ENCODE measurements around the gene AP2S1. TPM values are rescaled to one million over a fixed set of nuclear protein-coding genes. Genes with fewer than 3 reads are reported as not detected.
A peak's percentile ranks its signal among the peaks of the same experiment; 100 is the strongest.

The AP2S1 gene
- total and polyA plus RNA-seq, 2 experiments from 2014 or later, result 140 to 299 TPM

GRCh38 chr19:46847528-46847927 is 3.1 kb downstream of the AP2S1 start:
- Histone ChIP-seq H3F3A (replicated peaks; ENCODE audit: low read depth) (0 out of 2 replicates have a peak, but pooled peaks cover 9% of the 10 kb centered on the region), H2AFZ (no peak overlapping the region), H3K4me3 (no peak overlapping the region), H3K9me2 (ENCODE audit: insufficient read depth) (no peaks in the 10 kb centered on the region), H3K79me2 (replicated peaks; ENCODE audit: insufficient read depth) (peaks cover 37% of the 10 kb centered on the region), H3K27me3 (ENCODE audit: insufficient read depth) (no peaks in the 10 kb centered on the region), H3K4me1 (ENCODE audit: insufficient read depth) (peaks cover 8% of the 10 kb centered on the region; the same call in 1 of the 2 replicates), H4K20me1 (replicated peaks; ENCODE audit: insufficient read depth) (no peaks in the 10 kb centered on the region; the same call in 1 of the 2 replicates), H3K27ac (ENCODE audit: low read depth) (no peak overlapping the region), H3K4me2 (no peak overlapping the region), H3K36me3 (ENCODE audit: insufficient read depth) (no peaks in the 10 kb centered on the region; the same call in 1 of the 2 replicates)
- H3K27ac Mint-ChIP-seq, result peak overlapping the region; percentile 61; the same call in 1 of the 2 replicates
- peaks cover 9% of the 10 kb centered on the region for H3K27me3 Mint-ChIP-seq (ENCODE audit: insufficient read depth, low read depth, poor library complexity)
- no peak overlapping the region for H3K4me3 Mint-ChIP-seq
- peaks cover 11% of the 10 kb centered on the region for H3K4me1 Mint-ChIP-seq
- ATAC-seq, result no peak
- no peak for DNase-seq (ENCODE audit: low spot score)
- TF ChIP-seq CTCF (conservative IDR thresholded peaks at IDR 0.05; ENCODE audit: low read depth in 2 of 2) (no peak), STAT1 (IDR thresholded peaks at IDR 0.05; ENCODE audit: unreplicated experiment) (no peak), CREB1 (CRISPR knock-in tag; IDR thresholded peaks at IDR 0.05; ENCODE audit: low read depth) (no peak), NANOG (IDR thresholded peaks at IDR 0.05; ENCODE audit: borderline replicate concordance) (no peak), ZNF114 (CRISPR knock-in tag; IDR thresholded peaks at IDR 0.05) (no peak), POLR2AphosphoS5 (IDR thresholded peaks at IDR 0.05; ENCODE audit: low read depth) (no peak), ZNF331 (CRISPR knock-in tag; IDR thresholded peaks at IDR 0.05; ENCODE audit: low read depth) (no peak), JUNB (IDR thresholded peaks at IDR 0.05; ENCODE audit: unreplicated experiment) (no peak), EZH2 (IDR thresholded peaks at IDR 0.05; ENCODE audit: low read depth, unreplicated experiment) (no peak), EZH2phosphoT487 (IDR thresholded peaks at IDR 0.05; ENCODE audit: unreplicated experiment) (no peak)
- TF ChIP-seq, protein P1, sequence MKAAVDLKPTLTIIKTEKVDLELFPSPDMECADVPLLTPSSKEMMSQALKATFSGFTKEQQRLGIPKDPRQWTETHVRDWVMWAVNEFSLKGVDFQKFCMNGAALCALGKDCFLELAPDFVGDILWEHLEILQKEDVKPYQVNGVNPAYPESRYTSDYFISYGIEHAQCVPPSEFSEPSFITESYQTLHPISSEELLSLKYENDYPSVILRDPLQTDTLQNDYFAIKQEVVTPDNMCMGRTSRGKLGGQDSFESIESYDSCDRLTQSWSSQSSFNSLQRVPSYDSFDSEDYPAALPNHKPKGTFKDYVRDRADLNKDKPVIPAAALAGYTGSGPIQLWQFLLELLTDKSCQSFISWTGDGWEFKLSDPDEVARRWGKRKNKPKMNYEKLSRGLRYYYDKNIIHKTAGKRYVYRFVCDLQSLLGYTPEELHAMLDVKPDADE (IDR thresholded peaks at IDR 0.05), result no peak
- TF ChIP-seq, protein P2, sequence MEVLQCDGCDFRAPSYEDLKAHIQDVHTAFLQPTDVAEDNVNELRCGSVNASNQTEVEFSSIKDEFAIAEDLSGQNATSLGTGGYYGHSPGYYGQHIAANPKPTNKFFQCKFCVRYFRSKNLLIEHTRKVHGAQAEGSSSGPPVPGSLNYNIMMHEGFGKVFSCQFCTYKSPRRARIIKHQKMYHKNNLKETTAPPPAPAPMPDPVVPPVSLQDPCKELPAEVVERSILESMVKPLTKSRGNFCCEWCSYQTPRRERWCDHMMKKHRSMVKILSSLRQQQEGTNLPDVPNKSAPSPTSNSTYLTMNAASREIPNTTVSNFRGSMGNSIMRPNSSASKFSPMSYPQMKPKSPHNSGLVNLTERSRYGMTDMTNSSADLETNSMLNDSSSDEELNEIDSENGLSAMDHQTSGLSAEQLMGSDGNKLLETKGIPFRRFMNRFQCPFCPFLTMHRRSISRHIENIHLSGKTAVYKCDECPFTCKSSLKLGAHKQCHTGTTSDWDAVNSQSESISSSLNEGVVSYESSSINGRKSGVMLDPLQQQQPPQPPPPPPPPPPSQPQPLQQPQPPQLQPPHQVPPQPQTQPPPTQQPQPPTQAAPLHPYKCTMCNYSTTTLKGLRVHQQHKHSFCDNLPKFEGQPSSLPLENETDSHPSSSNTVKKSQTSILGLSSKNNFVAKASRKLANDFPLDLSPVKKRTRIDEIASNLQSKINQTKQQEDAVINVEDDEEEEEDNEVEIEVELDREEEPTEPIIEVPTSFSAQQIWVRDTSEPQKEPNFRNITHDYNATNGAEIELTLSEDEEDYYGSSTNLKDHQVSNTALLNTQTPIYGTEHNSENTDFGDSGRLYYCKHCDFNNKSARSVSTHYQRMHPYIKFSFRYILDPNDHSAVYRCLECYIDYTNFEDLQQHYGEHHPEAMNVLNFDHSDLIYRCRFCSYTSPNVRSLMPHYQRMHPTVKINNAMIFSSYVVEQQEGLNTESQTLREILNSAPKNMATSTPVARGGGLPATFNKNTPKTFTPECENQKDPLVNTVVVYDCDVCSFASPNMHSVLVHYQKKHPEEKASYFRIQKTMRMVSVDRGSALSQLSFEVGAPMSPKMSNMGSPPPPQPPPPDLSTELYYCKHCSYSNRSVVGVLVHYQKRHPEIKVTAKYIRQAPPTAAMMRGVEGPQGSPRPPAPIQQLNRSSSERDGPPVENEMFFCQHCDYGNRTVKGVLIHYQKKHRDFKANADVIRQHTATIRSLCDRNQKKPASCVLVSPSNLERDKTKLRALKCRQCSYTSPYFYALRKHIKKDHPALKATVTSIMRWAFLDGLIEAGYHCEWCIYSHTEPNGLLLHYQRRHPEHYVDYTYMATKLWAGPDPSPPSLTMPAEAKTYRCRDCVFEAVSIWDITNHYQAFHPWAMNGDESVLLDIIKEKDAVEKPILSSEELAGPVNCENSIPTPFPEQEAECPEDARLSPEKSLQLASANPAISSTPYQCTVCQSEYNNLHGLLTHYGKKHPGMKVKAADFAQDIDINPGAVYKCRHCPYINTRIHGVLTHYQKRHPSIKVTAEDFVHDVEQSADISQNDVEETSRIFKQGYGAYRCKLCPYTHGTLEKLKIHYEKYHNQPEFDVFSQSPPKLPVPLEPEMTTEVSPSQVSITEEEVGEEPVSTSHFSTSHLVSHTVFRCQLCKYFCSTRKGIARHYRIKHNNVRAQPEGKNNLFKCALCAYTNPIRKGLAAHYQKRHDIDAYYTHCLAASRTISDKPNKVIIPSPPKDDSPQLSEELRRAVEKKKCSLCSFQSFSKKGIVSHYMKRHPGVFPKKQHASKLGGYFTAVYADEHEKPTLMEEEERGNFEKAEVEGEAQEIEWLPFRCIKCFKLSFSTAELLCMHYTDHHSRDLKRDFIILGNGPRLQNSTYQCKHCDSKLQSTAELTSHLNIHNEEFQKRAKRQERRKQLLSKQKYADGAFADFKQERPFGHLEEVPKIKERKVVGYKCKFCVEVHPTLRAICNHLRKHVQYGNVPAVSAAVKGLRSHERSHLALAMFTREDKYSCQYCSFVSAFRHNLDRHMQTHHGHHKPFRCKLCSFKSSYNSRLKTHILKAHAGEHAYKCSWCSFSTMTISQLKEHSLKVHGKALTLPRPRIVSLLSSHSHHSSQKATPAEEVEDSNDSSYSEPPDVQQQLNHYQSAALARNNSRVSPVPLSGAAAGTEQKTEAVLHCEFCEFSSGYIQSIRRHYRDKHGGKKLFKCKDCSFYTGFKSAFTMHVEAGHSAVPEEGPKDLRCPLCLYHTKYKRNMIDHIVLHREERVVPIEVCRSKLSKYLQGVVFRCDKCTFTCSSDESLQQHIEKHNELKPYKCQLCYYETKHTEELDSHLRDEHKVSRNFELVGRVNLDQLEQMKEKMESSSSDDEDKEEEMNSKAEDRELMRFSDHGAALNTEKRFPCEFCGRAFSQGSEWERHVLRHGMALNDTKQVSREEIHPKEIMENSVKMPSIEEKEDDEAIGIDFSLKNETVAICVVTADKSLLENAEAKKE (CRISPR knock-in tag; IDR thresholded peaks at IDR 0.05), result no peak
- TF ChIP-seq, protein P3, sequence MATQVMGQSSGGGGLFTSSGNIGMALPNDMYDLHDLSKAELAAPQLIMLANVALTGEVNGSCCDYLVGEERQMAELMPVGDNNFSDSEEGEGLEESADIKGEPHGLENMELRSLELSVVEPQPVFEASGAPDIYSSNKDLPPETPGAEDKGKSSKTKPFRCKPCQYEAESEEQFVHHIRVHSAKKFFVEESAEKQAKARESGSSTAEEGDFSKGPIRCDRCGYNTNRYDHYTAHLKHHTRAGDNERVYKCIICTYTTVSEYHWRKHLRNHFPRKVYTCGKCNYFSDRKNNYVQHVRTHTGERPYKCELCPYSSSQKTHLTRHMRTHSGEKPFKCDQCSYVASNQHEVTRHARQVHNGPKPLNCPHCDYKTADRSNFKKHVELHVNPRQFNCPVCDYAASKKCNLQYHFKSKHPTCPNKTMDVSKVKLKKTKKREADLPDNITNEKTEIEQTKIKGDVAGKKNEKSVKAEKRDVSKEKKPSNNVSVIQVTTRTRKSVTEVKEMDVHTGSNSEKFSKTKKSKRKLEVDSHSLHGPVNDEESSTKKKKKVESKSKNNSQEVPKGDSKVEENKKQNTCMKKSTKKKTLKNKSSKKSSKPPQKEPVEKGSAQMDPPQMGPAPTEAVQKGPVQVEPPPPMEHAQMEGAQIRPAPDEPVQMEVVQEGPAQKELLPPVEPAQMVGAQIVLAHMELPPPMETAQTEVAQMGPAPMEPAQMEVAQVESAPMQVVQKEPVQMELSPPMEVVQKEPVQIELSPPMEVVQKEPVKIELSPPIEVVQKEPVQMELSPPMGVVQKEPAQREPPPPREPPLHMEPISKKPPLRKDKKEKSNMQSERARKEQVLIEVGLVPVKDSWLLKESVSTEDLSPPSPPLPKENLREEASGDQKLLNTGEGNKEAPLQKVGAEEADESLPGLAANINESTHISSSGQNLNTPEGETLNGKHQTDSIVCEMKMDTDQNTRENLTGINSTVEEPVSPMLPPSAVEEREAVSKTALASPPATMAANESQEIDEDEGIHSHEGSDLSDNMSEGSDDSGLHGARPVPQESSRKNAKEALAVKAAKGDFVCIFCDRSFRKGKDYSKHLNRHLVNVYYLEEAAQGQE (IDR thresholded peaks at IDR 0.05; ENCODE audit: unreplicated experiment), result no peak
- peaks cover 35% of the 10 kb centered on the region for H3K36me3 Mint-ChIP-seq (ENCODE audit: low read depth)
- no peaks in the 10 kb centered on the region for H3K9me3 Mint-ChIP-seq

Measured in GM23338 (cell line).